HG02970 (cell line): ENCODE data around the gene PPARGC1A.

Experiments used
- ATAC-seq: cut with Tn5 transposase; IDR thresholded peaks from one replicate; pipeline ENCODE4 v1.9.1; 2021; ENCODE audit warnings: mild to moderate bottlenecking, moderate library complexity, moderate number of reproducible peaks; ENCODE audit not compliant: unreplicated experiment, low FRiP score

PPARGC1A gene

DNA sequence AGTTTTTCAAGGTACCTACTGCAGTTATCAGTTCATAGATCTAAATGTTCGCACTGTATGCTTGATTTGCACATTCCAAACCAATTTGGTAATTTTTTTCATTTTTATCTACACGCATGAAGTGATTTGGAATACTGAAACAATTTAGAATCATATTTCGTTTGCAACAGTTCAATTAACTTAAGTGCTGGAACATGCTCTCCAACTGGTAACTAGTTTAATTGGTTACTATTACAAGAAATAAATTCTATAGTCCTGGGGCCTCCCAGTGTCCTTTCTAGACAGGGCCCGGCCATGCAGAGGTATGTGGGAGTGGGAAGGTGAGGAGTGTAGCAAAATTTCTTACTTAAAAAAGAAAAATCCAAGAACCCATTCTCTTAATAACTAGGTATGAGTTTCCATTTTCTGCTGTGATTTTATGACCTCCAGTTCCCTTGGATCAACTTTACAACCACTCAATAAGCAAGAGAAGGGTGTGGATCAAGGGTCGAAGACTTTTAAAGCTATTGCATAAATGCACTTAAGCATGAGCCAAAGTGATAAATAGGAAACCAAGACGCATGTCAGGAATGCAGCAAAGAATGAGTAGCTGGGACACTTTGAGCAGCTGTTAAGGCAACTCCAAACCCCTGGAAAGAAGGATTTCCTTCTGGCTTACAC lies 106.9 kb downstream of the PPARGC1A start:
- ATAC-seq, result no peak

- no peak for ATAC-seq
These were observed 110.0 kb downstream of the PPARGC1A start for GRCh38 chr4:23779839-23780238.

- ATAC-seq, result no peak
These were observed 110.4 kb downstream of the PPARGC1A start for GRCh38 chr4:23779422-23779821.

DNA sequence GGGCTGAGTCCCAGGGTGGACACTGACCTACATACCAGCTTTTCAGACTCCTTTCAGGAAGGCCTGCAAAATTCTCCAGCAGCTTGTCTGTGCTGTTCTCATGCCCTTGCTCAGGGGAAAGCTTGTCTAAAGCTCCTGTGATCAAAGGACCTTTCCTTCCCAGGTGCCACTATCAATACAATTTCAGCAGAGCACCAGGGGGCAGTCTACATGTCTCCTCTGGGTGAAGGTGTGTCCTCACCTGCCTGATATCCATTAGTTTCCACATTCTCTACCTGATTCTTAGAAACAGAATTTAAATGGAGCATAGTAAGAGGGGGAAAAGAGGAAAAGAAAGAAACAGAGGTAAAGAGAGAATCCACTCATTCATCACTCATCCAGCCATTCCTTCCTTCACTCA lies 114.2 kb downstream of the PPARGC1A start:
- ATAC-seq, result no peak

DNA sequence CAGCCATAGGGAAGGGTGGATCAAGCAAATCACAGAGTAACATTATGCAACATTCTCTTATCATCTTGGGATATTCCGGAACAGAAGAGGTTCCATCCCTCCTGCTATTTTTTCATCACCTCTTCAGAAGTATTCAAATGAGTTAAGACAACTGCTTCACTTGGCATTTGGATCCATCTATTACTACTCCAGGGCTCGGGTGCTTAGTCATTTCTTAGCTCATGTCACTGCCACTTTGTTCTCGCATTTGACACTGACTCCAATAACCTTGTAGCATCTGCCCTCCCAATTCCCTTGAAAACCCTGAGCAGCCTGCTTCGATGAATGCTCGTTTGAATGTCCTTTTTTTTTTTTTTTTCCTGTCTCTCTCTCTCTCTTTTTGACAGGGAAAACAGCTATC lies 114.9 kb downstream of the PPARGC1A start:
- no peak for ATAC-seq

DNA sequence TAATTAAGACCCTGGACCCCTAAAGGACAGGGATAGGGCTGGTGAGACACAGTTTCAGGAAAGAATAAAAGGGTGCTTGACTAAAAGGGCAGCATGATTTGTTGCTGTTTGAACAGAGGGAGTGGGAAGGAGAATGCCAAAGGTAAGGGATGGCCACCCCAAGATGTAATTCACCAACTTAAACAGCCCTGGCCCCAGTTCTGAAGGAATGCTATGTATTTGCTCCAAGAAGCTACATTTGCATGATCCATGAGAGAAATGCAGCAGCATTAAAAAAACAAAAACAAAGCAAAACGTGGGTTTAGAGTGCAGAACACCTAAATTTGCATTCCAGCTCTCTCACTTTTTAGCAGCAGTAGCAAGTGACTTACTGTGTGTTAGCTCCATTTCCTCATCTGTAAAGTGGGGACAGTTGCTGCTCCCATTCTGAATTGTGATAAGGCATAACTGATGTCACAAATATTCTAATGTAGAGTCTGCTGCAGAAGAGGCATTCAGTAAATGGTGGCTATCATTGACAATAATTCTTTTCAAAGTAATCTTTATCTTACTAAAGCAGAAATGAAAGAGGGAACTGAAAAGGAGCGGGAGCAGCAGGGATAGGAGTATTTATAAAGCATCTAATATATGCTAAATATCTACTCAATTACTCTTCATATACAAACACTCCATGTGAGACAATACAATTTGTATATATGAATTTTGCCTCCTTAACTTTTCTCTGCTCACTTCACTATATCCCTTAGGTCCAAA lies 115.8 kb downstream of the PPARGC1A start:
- ATAC-seq, result no peak

DNA sequence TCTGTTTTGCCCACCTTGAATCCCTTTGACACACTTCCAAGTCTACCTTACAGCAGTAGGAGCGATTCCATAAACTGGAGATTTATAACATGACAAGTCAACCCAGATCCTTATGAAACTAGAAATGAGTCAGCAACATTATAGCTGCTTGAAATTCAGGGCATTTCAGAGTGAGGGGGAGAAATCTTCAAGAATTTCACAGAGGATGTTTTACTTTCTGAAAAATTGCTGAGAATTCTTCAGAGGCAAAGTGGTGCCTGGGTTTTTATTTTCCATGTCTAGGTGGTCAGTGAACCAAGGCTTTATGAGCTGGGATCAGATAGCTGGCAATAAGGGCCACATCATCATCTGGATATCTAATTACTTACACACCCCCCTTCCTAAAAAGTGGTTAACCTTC lies 119.8 kb downstream of the PPARGC1A start:
- ATAC-seq, result no peak

GRCh38 chr4:23769406-23769805 lies 120.4 kb downstream of the PPARGC1A start:
- ATAC-seq, result no peak

DNA sequence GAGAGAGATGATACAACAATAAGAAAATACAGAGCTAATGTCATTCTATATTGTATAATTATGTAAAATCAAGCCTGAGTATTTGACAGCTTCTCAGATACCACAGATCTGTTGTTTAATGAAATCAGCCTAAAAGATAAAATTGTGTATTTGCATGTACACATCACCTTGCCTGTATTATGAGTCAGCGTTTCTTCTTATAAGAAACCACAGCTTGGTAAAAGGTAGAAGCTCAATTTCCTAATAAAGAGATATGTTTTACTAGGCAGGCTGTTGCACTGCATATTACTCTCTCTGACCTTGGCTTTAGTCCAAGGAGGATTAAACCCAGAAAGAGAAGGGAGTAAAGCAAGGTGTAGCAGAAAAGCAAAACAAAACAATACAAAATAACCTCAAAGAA lies 121.3 kb downstream of the PPARGC1A start:
- no peak for ATAC-seq

- ATAC-seq, result no peak
These were observed 123.5 kb downstream of the PPARGC1A start for GRCh38 chr4:23766344-23766743.

- no peak for ATAC-seq
These were observed 126.3 kb downstream of the PPARGC1A start for GRCh38 chr4:23763559-23763958.

DNA sequence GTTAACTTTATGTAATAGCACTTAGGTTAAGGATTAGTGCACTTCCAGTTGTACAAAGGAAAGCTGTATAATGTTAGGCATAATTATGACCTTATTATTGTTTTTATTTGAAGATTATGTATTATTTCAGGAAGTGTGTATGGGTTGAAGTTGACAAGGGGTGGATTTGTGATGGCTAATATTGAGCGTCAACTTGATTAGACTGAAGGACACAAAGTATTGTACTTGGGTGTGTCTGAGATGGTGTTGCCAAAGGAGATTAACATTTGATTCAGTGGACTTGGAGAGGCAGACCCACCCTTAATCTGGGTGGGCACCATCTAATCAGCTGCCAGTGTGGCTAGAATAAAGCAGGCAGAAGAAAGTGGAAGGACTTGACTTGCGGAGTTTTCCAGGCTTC lies 127.3 kb downstream of the PPARGC1A start:
- ATAC-seq, result no peak

GRCh38 chr4:23759066-23759465 lies 130.8 kb downstream of the PPARGC1A start:
- no peak for ATAC-seq

DNA sequence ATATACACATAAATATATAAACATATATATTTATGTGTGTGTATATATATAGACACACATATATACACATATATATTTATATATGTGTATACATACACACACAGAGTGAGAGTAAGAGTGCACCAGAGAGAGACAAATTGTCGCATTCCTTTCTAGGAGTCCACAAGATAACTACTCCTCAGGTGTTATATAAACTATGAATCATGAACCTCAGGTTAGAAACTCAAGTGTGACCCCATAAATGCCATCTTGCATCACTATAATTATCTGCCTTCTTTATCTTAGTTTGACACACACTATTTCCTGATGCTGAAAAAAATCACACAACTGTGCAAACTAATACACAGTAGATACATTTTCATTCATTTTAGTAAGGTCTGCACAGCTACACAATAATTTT lies 135.2 kb downstream of the PPARGC1A start:
- no peak for ATAC-seq

DNA sequence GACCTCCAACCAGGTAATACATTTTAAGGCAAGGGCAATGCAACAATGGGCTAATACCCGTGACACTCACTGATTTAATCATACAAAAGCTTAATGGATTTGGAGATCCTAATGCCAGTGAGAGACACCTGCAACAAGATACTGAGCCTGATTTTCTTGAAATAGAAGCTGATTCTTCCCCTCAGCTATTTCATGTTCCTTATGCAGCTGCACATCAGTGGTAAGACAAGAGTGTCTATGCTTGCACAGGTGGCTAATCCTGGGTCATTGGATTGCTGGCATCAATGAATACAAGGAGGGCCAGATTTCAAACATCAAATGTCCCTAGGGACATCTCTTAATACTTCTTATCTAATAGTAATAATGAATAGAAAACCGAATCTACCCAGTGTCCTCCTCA lies 139.7 kb downstream of the PPARGC1A start:
- ATAC-seq, result no peak

- ATAC-seq, result no peak
These were observed 142.5 kb downstream of the PPARGC1A start for GRCh38 chr4:23747281-23747735.

DNA sequence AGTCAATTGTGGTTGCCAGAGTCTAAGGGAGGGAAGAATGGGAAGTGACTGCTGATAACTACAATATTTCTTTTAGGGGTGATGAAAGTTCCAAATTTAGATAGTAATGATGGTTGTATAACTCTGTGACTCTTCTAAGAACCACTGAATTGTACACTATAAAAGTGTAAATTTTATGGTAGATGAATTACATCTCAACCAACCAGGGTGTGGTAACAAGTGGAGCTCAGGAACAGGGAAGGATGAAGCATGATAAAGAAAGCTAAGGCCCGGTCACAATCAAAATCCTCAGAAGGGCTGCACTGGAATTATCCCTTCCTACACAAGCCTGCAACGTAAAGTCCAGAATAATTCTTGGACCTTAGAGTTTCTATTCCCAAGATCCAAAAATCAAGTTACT lies 143.2 kb downstream of the PPARGC1A start:
- no peak for ATAC-seq

DNA sequence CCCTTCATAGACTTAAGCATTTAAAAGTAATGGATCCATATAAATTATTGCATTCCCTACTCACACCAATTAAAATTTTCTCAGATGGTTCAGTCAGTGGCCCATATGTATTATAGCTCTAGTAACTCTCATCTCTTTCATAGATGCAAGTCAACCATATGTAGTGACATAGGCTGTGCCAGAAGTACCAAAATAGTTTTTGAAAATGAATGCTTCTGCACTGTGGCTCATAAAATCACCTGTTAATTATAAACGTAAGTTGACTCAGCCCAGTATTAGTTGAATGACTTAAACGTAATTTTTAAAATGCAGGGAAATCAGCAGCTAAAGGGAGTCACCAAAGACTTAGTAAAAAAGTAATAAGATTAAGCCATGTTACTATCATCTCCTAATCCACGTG lies 143.8 kb downstream of the PPARGC1A start:
- no peak for ATAC-seq

DNA sequence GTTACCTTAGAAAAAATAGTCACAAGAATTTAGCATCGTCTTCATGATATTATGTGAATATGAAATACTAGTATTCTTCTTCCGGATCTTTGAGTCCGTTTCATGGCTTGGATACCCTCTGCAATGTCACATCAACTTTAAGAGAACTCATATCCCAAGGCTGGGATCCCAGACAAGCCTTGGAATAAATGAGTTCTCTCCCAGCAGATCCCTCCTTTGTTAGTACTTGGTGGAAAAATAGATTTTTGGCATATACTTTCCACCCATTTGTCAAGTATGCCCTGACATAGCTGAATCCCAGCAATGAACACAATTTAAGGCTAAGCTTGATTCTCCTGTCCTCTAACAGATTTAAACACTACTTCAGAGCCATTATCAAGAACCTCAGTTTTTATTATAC lies 144.5 kb downstream of the PPARGC1A start:
- ATAC-seq, result no peak
